ENCODE data around the gene SDHB.
"Not testable (repeated sequence)": the region's sequence is repeated elsewhere in the genome, so short reads cannot be mapped to it uniquely, and the experiment has no call there.

DNA sequence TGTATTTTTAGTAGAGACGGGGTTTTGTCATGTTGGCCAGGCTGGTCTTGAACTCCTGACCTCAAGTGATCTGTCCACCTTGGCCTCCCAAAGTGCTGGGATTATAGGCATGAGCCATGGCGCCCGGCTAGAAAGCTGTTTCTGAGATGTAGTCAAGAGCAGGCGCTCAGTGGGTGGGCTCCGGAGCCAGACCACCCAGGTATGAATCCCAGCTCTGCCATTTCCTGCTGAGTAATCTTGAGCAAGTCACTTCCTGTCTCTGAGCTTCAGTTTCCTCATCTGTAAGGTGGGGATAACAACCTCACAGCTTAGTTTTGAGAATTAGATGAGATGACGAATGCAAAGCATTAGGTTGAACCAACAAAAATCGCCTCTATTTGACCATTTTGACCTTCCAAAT, 8.9 kb upstream of the SDHB start:
- TF ChIP-seq TEAD1 (CRISPR knock-in tag; IDR thresholded peaks at IDR 0.05); ZFX (CRISPR knock-in tag; IDR thresholded peaks at IDR 0.05); TAF7 (tag; IDR thresholded peaks at IDR 0.05); BHLHE40 (IDR thresholded peaks at IDR 0.05; ENCODE audit: low read length); KLF1 (tag; IDR thresholded peaks at IDR 0.05); YY1 (IDR thresholded peaks at IDR 0.05; ENCODE audit: borderline replicate concordance in 1 of 3, control insufficient read depth in 1 of 3, extremely low read depth in 1 of 3, insufficient read depth in 3 of 3, insufficient read length in 1 of 3, insufficient replicate concordance in 2 of 3, low read depth in 1 of 3, low read length in 2 of 3); SMAD3 (CRISPR knock-in tag; conservative IDR thresholded peaks at IDR 0.05); DNMT1 (IDR thresholded peaks at IDR 0.05); CEBPB (tag; IDR thresholded peaks at IDR 0.05); ZZZ3 (IDR thresholded peaks at IDR 0.05); NCOA2 (IDR thresholded peaks at IDR 0.05; ENCODE audit: partially characterized antibody in 2 of 2): not testable (repeated sequence)
- TF ChIP-seq, protein P1, sequence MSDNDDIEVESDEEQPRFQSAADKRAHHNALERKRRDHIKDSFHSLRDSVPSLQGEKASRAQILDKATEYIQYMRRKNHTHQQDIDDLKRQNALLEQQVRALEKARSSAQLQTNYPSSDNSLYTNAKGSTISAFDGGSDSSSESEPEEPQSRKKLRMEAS (CRISPR knock-in tag; IDR thresholded peaks at IDR 0.05): not testable (repeated sequence)
- TF ChIP-seq, protein P2, sequence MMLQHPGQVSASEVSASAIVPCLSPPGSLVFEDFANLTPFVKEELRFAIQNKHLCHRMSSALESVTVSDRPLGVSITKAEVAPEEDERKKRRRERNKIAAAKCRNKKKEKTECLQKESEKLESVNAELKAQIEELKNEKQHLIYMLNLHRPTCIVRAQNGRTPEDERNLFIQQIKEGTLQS (IDR thresholded peaks at IDR 0.05): not testable (repeated sequence)
- TF ChIP-seq, protein P2 (CRISPR knock-in tag; conservative IDR thresholded peaks at IDR 0.05): not testable (repeated sequence)
- TF ChIP-seq, protein P3, sequence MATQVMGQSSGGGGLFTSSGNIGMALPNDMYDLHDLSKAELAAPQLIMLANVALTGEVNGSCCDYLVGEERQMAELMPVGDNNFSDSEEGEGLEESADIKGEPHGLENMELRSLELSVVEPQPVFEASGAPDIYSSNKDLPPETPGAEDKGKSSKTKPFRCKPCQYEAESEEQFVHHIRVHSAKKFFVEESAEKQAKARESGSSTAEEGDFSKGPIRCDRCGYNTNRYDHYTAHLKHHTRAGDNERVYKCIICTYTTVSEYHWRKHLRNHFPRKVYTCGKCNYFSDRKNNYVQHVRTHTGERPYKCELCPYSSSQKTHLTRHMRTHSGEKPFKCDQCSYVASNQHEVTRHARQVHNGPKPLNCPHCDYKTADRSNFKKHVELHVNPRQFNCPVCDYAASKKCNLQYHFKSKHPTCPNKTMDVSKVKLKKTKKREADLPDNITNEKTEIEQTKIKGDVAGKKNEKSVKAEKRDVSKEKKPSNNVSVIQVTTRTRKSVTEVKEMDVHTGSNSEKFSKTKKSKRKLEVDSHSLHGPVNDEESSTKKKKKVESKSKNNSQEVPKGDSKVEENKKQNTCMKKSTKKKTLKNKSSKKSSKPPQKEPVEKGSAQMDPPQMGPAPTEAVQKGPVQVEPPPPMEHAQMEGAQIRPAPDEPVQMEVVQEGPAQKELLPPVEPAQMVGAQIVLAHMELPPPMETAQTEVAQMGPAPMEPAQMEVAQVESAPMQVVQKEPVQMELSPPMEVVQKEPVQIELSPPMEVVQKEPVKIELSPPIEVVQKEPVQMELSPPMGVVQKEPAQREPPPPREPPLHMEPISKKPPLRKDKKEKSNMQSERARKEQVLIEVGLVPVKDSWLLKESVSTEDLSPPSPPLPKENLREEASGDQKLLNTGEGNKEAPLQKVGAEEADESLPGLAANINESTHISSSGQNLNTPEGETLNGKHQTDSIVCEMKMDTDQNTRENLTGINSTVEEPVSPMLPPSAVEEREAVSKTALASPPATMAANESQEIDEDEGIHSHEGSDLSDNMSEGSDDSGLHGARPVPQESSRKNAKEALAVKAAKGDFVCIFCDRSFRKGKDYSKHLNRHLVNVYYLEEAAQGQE (IDR thresholded peaks at IDR 0.05; ENCODE audit: borderline replicate concordance): not testable (repeated sequence)
- TF ChIP-seq, protein P3 (CRISPR knock-in tag; IDR thresholded peaks at IDR 0.05; ENCODE audit: low read depth): not testable (repeated sequence)
